NOMO-1 (cell line): Measurements from ENCODE around the gene PGLYRP4.
"Not testable (repeated sequence)": the region's sequence is repeated elsewhere in the genome, so short reads cannot be mapped to it uniquely, and the experiment has no call there.

ENCODE experiments used
- DNase-seq, 2 experiments: peaks; one replicate each; lab custom pipeline; 2025; ENCODE audit not compliant: unreplicated experiment in 2 of 2; lab: John Stamatoyannopoulos, UW

PGLYRP4 gene

GRCh38 chr1:153341431-153341934, 7.2 kb downstream of the PGLYRP4 start:
- no peak for DNase-seq

DNA sequence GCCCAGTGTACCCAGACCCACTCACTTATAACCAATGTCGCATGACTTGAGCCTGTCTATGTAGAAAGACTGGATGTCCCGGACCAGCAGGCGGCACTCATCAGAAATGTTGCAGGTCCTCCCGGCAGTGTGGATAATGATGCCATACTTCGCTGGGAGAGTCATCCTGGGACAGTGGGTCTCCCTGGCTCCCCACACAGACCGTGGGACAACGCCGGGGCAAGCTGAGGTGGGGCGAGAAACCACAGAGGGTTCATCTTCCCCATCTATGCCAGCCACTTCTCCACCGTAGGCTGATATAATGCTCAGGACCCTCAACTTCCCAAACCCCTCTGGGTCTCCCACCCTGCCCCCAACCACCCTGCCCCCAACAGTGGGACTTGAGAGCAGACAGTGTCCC, 8.3 kb downstream of the PGLYRP4 start:
- no peak for DNase-seq

GRCh38 chr1:153339802-153340201, 8.8 kb downstream of the PGLYRP4 start:
- no peak for DNase-seq

DNA sequence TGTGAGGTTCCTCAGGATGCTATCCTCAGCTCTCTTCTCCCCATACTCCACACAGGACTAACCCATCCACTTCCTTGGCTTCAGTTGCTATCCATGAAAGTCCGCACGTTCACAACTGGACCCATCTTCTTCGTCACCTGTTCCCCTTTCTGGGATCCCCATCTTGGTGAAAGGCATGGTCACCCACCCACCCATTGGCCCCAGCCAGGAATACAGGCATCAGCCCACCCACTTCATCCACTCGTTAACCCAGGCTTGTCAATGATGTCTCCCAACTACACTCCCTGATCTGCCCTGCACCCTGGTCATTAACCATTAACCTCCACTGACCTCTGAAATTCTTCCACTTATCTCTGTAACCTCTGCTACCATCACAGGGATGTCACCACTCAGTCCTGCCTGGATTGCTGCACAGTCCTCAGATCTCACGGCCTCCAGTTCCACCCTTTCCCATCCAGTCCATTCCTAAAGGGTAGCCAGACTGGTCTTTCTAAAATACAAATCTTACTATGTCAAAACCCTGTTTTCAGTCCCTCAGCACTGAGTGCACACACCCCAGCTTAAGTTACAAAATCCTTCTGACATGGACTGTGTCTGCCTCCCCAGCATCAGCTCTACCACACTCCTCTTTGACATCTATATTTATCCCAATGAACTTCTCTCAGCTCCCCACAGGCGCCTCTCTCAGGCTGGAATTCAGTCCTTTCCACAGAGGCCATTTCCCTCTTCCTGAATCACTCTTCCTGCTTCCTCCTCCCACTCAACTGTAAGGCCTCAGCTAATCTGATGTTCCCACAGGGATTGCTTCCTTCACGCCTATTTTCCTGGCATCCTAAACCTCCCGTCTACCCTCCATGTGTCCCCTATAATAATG, 10.4 kb downstream of the PGLYRP4 start:
- DNase-seq: no peak

GRCh38 chr1:153336650-153337049, 12.0 kb downstream of the PGLYRP4 start:
- DNase-seq: no peak

- no peak for DNase-seq
Observed at GRCh38 chr1:153333902-153334301, 14.7 kb downstream of the PGLYRP4 start.

DNA sequence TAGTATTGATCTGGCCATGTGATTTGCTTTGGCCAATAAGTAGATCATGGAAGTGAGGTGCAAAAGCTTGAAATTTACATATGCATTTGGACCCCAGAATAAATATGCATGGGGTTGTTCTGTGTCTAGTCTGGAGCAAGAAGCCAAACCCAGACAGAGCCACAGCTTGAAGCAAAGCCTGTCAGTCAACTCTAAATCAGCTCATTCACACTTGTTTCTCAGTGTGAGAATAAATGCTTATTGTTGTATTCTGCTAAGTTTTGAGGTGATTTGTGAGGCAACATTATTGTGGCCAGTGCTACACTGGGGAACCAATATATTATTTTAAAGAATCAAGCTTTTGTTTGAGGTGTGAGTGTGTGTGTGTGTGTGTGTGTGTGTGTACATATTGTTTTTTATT, 23.7 kb downstream of the PGLYRP4 start:
- DNase-seq: no peak

DNA sequence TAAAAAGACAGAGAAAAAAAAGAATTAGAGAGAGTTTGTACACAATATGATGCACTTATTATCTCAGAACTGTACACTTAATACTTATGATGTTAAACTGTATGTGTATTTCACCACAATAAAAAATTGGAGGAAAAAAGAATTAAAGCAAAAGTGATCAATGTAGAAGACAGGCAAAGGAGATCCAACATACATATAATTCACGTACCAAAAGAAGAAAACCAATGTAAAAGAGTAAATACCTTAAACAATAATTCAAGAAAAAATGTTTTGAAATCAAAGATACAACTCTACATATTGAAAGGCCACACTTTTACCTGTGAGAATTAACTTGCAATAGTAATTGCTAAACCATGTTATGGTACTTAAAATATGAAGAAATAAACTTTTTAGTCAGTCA, 26.1 kb downstream of the PGLYRP4 start:
- DNase-seq: no peak

DNA sequence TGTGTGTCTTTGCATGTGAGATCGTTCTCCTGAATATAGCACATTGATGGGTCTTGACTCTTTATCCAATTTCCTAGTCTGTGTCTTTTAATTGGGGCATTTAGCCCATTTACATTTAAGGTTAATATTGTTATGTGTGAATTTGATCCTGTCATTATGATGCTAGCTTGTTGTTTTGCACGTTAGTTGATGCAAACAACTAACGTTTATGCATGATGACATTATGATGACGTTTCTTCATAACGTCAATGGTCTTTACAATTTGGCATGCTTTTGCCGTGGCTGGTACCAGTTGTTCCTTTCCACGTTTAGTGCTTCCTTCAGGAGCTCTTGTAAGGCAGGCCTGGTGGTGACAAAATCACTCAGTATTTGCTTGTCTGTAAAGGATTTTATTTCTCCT, 30.5 kb downstream of the PGLYRP4 start:
- DNase-seq: not testable (repeated sequence)

- DNase-seq: not testable (repeated sequence)
Observed at GRCh38 chr1:153316013-153316412, 32.6 kb downstream of the PGLYRP4 start.

DNA sequence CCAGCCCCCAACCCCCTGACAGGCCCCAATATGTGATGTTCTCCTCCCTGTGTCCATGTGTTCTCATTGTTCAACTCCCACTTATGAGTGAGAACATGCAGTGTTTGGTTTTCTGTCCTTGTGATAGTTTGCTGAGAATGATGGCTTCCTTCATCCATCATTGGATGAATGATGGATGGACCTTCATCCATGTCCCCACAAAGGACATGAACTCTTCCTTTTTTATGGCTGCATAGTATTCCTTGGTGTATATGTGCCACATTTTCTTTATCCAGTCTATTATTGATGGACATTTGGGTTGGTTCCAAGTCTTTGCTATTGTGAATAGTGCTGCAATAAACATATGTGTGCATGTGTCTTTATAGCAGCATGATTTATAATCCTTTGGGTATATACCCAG, 34.3 kb downstream of the PGLYRP4 start:
- DNase-seq: not testable (repeated sequence)

DNA sequence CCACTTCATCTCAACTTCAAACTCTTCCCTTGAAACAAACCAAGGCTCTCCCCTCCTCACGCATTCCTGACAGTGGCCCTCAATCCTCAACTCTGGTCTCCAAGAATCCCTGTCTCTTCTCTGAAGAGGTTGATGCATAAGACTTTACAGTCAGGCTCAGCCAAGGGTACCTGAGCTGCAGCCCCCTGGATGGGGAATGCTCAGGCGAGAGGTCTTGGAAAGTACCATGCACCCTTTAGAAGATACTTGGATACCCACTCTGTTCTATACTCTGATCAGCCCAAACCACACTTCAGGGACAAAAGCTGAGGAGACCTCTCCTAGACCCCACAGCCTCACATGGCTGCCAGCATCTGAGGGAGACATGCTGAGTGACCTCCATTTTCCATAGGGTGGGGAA, 35.4 kb downstream of the PGLYRP4 start:
- no peak for DNase-seq

DNA sequence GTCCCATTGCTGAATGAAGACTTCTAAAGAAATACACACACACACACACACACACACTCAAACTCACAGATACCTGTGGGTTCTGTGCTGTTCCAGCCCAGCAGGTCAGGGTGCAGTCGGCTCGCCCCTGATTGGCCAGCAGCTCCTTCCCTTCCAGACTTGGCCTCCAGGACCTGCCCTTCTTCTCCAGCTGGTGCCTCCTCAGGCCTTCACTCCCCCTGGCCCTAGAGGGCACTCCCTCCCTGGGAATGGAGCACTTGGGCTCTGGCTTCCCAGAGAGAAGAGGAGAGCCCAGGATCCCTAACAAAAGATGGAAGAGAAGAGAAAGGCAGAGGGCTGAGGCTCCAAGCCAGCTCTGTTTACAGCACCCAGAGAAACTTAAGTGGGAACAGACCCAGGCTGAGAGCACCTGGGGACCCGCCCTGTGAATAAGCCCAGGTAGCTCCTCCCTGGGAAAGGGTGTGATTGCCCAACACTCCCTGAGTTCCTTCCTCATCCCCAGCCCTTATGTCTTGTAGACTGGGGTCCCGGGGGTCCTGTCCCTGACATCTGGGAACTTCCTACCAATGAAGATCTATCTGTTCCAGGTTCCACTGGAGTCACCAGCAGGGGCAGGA, 36.0 kb downstream of the PGLYRP4 start, which contains the start of gene PGLYRP3:
TSS of gene PGLYRP3 (minus strand) at position 383 of the 617 bp plus-strand sequence. CDS start 2,287 bp downstream, outside the sequence.
- DNase-seq: no peak

DNA sequence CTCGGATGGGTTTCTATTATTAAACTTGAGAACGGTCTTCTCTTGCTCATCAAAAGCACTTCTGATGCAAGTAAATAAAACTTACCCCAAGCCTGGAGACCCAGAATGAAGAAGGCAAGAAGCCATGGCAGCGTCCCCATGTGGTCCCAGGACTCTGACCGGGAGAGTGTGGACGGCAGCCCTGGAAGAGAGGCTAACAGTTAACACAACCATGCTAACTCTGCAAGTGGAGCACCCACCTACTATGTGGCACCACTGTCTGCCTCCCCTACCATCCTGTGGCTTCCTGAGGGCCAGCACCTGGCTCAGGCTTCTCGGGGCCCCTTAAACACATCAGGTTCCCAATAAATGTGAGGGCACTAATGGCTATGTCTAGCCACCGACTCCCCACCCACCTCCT, 38.1 kb downstream of the PGLYRP4 start:
- DNase-seq: no peak

GRCh38 chr1:153309441-153309840, 39.2 kb downstream of the PGLYRP4 start:
- no peak for DNase-seq

GRCh38 chr1:153308540-153308939, 40.1 kb downstream of the PGLYRP4 start:
- DNase-seq: no peak

DNA sequence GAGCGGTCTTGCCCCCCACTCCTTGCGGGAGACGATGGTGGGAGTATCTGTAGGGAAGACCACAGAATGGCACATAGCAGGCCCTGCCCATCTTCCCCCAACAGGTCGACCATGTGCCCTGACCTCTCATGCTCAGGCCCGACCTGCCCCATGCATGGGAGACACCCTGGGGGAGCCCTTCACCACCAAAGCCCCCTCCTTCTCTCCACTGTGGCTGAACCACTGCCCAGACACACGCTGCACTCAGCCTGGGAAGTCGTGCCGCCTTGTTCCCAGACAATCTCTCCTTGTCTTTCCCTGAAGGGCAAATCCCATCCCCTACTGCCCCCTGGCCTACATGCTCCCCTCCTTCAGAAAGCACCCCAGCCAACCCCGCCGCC, 41.4 kb downstream of the PGLYRP4 start:
- no peak for DNase-seq

DNA sequence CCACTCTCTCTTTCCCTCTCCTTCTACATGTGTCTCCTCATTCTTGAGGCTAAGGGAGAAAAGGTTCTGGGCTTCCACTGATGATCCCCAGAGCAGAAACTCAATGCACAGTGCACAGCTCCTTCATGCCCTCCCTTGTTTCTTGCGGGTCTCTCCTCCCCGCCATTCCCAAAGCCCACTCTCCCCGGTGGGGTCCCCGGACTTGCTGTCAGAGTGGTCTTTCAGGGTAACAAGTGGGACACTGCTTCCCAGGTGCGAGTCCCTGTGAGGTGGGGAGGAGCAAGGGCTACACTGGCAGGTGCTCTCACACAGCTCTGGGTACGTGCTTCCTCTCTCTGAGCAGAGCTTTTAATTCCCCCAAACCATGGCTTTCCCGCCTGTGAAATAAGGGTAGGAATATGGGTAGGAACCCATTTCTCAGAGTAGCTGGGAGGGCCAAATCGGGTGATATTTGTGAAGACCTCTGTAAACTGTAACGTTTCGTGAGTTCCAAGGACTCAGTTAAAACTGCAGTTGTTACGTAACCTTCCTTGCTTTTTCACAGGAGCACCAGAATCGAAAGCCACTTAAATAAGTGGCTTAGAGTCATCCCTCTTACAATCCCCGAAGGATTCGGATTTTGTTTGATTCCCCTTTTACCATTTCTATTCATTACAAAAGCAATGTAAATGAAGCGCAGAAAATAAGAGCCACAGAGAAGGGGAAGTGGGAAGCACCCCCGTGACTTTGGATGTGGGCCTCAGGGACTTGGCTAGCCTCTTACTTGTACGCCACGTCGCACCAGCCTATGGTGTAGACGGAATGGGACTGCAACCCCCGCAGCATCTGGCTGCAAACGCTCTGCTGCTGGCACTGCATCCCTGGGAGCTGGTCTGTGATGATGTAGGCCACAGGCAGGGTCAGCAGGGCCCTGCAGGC, 42.1 kb downstream of the PGLYRP4 start:
- peak; percentile 59 to 72 for DNase-seq

DNA sequence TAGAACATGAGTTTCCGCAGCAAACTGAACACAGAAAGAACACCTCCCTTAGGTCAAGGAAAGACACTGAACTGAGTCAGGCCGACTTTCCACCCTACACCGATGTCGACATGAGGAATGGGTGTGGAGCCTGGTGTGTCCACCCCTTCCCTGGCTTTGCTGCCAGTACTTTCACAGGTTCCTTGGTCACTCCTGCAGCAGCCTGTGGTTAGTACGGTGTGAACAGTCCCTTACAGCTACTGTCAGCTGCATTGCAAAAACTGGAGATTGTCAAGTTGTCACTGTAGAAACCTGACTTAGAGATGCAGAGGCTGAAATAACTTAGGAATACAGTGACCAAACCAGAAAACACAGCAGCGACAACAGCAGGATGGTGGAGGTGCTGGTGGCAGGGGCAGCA, 43.0 kb downstream of the PGLYRP4 start:
- no peak for DNase-seq

GRCh38 chr1:153302308-153302707, 46.3 kb downstream of the PGLYRP4 start:
- no peak for DNase-seq

DNA sequence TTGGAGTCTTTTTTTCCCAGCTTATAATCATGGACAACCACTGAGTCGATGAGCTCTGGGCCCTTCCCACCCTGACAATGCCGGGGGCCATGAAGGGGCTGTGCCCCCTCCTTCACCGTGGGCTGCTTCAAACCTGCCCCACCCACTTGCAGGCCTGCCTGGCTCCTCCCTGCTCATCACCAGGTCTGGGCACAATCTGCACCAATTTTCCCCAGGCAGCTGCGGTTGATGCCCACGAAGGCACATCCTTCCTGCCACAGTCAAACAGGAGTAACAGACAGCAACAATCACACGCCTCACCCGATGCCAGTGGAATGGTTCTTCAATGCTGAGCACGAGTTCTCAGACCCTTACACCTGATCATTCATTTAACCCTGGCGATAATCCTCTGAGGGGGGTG, 54.8 kb downstream of the PGLYRP4 start:
- no peak for DNase-seq
